ENCODE measurements around the gene MPPE1.
"Not testable (repeated sequence)": the region's sequence is repeated elsewhere in the genome, so short reads cannot be mapped to it uniquely, and the experiment has no call there.

Gene MPPE1

GRCh38 chr18:11908182-11909060, at the start of gene MPPE1:
Gene MPPE1, minus strand, starts transcription at chr18:11908317. Its CDS starts 11,053 bp downstream, at chr18:11897264.
- DNase-seq (ENCODE audit: low spot score) = peak; percentile 89

- DNase-seq (ENCODE audit: low spot score) = no peak
Measured at GRCh38 chr18:11957636-11958035, 49.5 kb upstream of the MPPE1 start.

- DNase-seq (ENCODE audit: low spot score) = no peak
Measured at GRCh38 chr18:11956371-11957308, 48.5 kb upstream of the MPPE1 start.

GRCh38 chr18:11955239-11956029, 47.3 kb upstream of the MPPE1 start:
- DNase-seq (ENCODE audit: low spot score) = no peak

- DNase-seq (ENCODE audit: low spot score) = no peak
Measured at GRCh38 chr18:11953113-11953512, 45.0 kb upstream of the MPPE1 start.

GRCh38 chr18:11951390-11951851, 43.3 kb upstream of the MPPE1 start:
- no peak for DNase-seq (ENCODE audit: low spot score)

- no peak for DNase-seq (ENCODE audit: low spot score)
Measured at GRCh38 chr18:11950824-11951223, 42.7 kb upstream of the MPPE1 start.

GRCh38 chr18:11948852-11949523, 40.9 kb upstream of the MPPE1 start:
- no peak for DNase-seq (ENCODE audit: low spot score)

GRCh38 chr18:11947214-11948191, 39.4 kb upstream of the MPPE1 start:
- DNase-seq (ENCODE audit: low spot score) = peak; percentile 86

- DNase-seq (ENCODE audit: low spot score) = no peak
Measured at GRCh38 chr18:11946756-11947155, 38.6 kb upstream of the MPPE1 start.

GRCh38 chr18:11945834-11946659, 37.9 kb upstream of the MPPE1 start:
- DNase-seq (ENCODE audit: low spot score) = not testable (repeated sequence)

- no peak for DNase-seq (ENCODE audit: low spot score)
Measured at GRCh38 chr18:11944786-11945185, 36.7 kb upstream of the MPPE1 start.

- no peak for DNase-seq (ENCODE audit: low spot score)
Measured at GRCh38 chr18:11944252-11944651, 36.1 kb upstream of the MPPE1 start.

- no peak for DNase-seq (ENCODE audit: low spot score)
Measured at GRCh38 chr18:11943551-11943950, 35.4 kb upstream of the MPPE1 start.

GRCh38 chr18:11940956-11941355, 32.8 kb upstream of the MPPE1 start:
- DNase-seq (ENCODE audit: low spot score) = no peak

GRCh38 chr18:11937874-11938478, 29.9 kb upstream of the MPPE1 start:
- DNase-seq (ENCODE audit: low spot score) = peak; percentile 78

GRCh38 chr18:11932393-11932792, 24.3 kb upstream of the MPPE1 start:
- DNase-seq (ENCODE audit: low spot score) = no peak

- DNase-seq (ENCODE audit: low spot score) = no peak
Measured at GRCh38 chr18:11927497-11927896, 19.4 kb upstream of the MPPE1 start.
